Ascending aorta (tissue), 2 donors: ENCODE results near the gene NOL8. TPM values are rescaled to one million over a fixed set of nuclear protein-coding genes. Genes with fewer than 3 reads are reported as not detected.
A peak's percentile ranks its signal among the peaks of the same experiment; 100 is the strongest.

Source experiments
- DNase-seq, 2 donors: peaks; one replicate each; pipeline ENCODE4 v3.0.0-alpha.2; 2019; ENCODE audit warnings: low spot score in 2 of 2
- H3K27ac ChIP-seq, 2 donors: fragments of 200-600 bp; sonication (generic); one replicate each; pipeline ENCODE4 v1.5.1; 2016 to 2017; ENCODE audit warnings: mild to moderate bottlenecking in 1 of 2
- H3K27me3 ChIP-seq: fragments of 200-600 bp; sonication (generic); one replicate; pipeline ENCODE4 v1.5.1; 2017
- H3K36me3 ChIP-seq, 2 donors: fragments of 200-600 bp; sonication (generic); one replicate each; pipeline ENCODE4 v1.5.1; 2016
- H3K4me1 ChIP-seq, 2 donors: fragments of 200-600 bp; sonication (generic); one replicate each; pipeline ENCODE4 v1.5.1; 2016 to 2017; ENCODE audit warnings: mild to moderate bottlenecking in 1 of 2
- H3K4me3 ChIP-seq, 2 donors: fragments of 200-600 bp; sonication (generic); one replicate each; pipeline ENCODE4 v1.5.1; 2016 to 2017; ENCODE audit warnings: mild to moderate bottlenecking in 1 of 2
- H3K9me3 ChIP-seq, 2 donors: fragments of 200-600 bp; sonication (generic); one replicate each; pipeline ENCODE4 v1.5.1; 2016
- CTCF ChIP-seq, 3 experiments: fragments of 200-600 bp in 2 of 3; fragments of 450-650 bp in 1 of 3; sonication (generic) in 2 of 3; IDR thresholded peaks; one replicate each; pipeline ENCODE4 v1.5.1; 2016 to 2019; ENCODE audit warnings: antibody characterized with exemption in 3 of 3, mild to moderate bottlenecking in 1 of 3, moderate library complexity in 1 of 3
- intact Hi-C: fragments of 100-400 bp; cut with DNase I; formaldehyde crosslinking; loops from one replicate; pipeline ENCODE4 v1.15.1; 2023
- total RNA-seq: library from RNA; depleted of rRNA; stranded (reverse); fragments of >200 nt; gene quantifications from one replicate; pipeline ENCODE4 v1.1.0, GENCODE V29; 2016

Gene NOL8
- total RNA-seq, 1 donor from 2014 or later = 11.5 TPM

- no peak for DNase-seq
- intact Hi-C loops = loop anchor here (5.0 kb wide), 1 partner anchor 39 kb away; no protein-coding TSS in a partner anchor
- Histone ChIP-seq H3K27me3 (no peaks in the 10 kb centered on the region), H3K9me3 (peaks cover 7 to 27% of the 10 kb centered on the region in 2 donors), H3K4me3 (no peak overlapping the region), H3K27ac (peak overlapping the region; percentile 77 to 85), H3K36me3 (no peaks in the 10 kb centered on the region), H3K4me1 (peaks cover 0 to 16% of the 10 kb centered on the region in 2 donors)
- TF ChIP-seq CTCF (IDR thresholded peaks at IDR 0.05) = no peak
Observed at GRCh38 chr9:92353051-92353450, 27.9 kb upstream of the NOL8 start.

DNA sequence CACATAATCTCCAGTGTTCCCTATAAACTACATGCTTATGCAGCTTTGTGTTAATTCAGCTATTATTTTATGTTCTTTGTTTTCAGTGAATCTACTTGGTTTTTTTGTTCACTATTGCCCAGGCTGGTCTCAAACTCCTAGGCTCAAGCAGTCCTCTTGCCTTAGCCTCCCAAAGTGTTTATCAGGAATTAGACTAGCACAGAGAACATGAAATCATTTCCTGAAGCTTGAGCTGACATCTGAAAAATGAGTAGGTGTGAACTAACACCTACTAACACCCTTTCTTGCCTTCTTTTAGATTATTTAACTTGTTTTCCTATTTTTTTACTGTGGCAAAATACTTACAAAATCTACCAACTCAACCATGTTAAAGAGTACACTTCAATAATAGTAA lies 25.6 kb upstream of the NOL8 start:
- intact Hi-C loops = loop anchor here (2.0 to 5.0 kb wide), 2 partner anchors 42 to 186 kb away; no protein-coding TSS in a partner anchor
- Histone ChIP-seq H3K27ac (peak overlapping the region; percentile 77 to 85), H3K4me3 (no peak overlapping the region), H3K9me3 (peaks cover 7 to 17% of the 10 kb centered on the region in 2 donors), H3K4me1 (peaks cover 0 to 16% of the 10 kb centered on the region in 2 donors), H3K27me3 (no peaks in the 10 kb centered on the region), H3K36me3 (no peaks in the 10 kb centered on the region)
- DNase-seq = no peak
- no peak for TF ChIP-seq CTCF (IDR thresholded peaks at IDR 0.05)

- H3K4me1 ChIP-seq = peaks cover 0 to 16% of the 10 kb centered on the region in 2 donors
- no peaks in the 10 kb centered on the region for H3K36me3 ChIP-seq
- peaks cover 7 to 13% of the 10 kb centered on the region in 2 donors for H3K9me3 ChIP-seq
- H3K27ac ChIP-seq = peak overlapping the region; percentile 77 to 85
- DNase-seq = no peak
- H3K4me3 ChIP-seq = peak overlapping the region in 1 of 2 donors; percentile 17
- no peaks in the 10 kb centered on the region for H3K27me3 ChIP-seq
- intact Hi-C loops = loop anchor here (2.0 to 5.0 kb wide), 2 partner anchors 42 to 187 kb away; no protein-coding TSS in a partner anchor
- TF ChIP-seq CTCF (IDR thresholded peaks at IDR 0.05) = no peak
Observed at GRCh38 chr9:92349771-92350739, 24.9 kb upstream of the NOL8 start.

GRCh38 chr9:92345582-92345981 lies 20.4 kb upstream of the NOL8 start:
- no peak for DNase-seq
- H3K4me1 ChIP-seq = peaks cover 0 to 15% of the 10 kb centered on the region in 2 donors
- no peak overlapping the region for H3K27ac ChIP-seq
- H3K4me3 ChIP-seq = no peak overlapping the region
- intact Hi-C loops = no loop called here
- no peaks in the 10 kb centered on the region for H3K27me3 ChIP-seq
- no peaks in the 10 kb centered on the region for H3K9me3 ChIP-seq
- no peaks in the 10 kb centered on the region for H3K36me3 ChIP-seq
- no peak for TF ChIP-seq CTCF (IDR thresholded peaks at IDR 0.05)

DNA sequence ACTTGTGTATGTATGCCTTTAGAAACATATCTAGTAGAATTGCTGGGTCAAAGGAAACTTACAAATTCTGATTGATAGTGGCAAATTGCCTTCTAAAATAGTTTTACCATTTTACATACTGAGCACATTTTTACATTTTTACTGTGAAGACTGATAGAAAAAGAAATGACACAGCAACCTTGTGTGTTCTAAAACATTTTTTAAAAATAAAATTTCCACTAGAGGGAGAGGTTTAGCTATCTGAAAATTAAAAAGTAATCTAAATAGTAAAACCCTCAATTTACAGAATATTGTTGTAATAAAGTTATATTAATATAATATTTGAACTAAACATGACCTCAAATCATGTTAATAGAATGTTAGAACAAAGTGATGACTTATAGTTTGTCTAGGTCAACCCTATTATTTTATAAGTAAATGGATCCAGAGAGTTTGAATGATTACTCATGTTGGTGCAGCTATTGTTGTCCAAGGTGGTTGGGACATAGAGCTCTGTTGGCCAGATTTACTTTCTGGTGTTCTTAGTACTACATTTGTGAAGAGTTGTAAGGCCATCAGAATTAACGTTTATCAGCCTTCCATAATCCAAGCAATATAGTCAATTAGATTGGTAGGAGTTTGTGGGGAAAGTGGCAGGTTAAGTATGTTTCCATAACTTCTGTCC lies 17.8 kb upstream of the NOL8 start:
- intact Hi-C loops = loop anchor here (1.0 to 2.0 kb wide), 2 partner anchors 96 to 292 kb away; no protein-coding TSS in a partner anchor
- peak overlapping the region; percentile 45 to 72 for H3K27ac ChIP-seq
- H3K4me1 ChIP-seq = peaks cover 0 to 3% of the 10 kb centered on the region in 2 donors
- H3K9me3 ChIP-seq = no peaks in the 10 kb centered on the region
- no peak overlapping the region for H3K4me3 ChIP-seq
- H3K36me3 ChIP-seq = no peaks in the 10 kb centered on the region
- DNase-seq = no peak
- TF ChIP-seq CTCF (IDR thresholded peaks at IDR 0.05) = peak; percentile 25 to 55 (median 34)
- no peaks in the 10 kb centered on the region for H3K27me3 ChIP-seq
